ENCODE data around the gene GNG7.
"Not testable (repeated sequence)": the region's sequence is repeated elsewhere in the genome, so short reads cannot be mapped to it uniquely, and the experiment has no call there.

The GNG7 gene

GRCh38 chr19:2616741-2617392 is 85.6 kb downstream of the GNG7 start:
- DNase-seq: no peak

GRCh38 chr19:2615782-2616181 is 86.7 kb downstream of the GNG7 start:
- no peak for DNase-seq

GRCh38 chr19:2613507-2614295 is 88.8 kb downstream of the GNG7 start:
- DNase-seq: peak; percentile 61 to 66

- DNase-seq: no peak
These were observed 89.8 kb downstream of the GNG7 start for GRCh38 chr19:2612619-2613249.

- no peak for DNase-seq
These were observed 90.7 kb downstream of the GNG7 start for GRCh38 chr19:2611483-2612464.

GRCh38 chr19:2610637-2611482 is 91.6 kb downstream of the GNG7 start:
- DNase-seq: peak; percentile 94 to 95

- DNase-seq: no peak
These were observed 92.9 kb downstream of the GNG7 start for GRCh38 chr19:2609389-2610116.

- not testable (repeated sequence) for DNase-seq
These were observed 93.5 kb downstream of the GNG7 start for GRCh38 chr19:2609034-2609388.

- no peak for DNase-seq
These were observed 93.9 kb downstream of the GNG7 start for GRCh38 chr19:2608602-2608922.

- peak; percentile 78 to 82 for DNase-seq
These were observed 94.5 kb downstream of the GNG7 start for GRCh38 chr19:2607712-2608601.

GRCh38 chr19:2606774-2607173 is 95.7 kb downstream of the GNG7 start:
- DNase-seq: not testable (repeated sequence)

GRCh38 chr19:2605889-2606288 is 96.6 kb downstream of the GNG7 start:
- not testable (repeated sequence) for DNase-seq

GRCh38 chr19:2604747-2605329 is 97.7 kb downstream of the GNG7 start:
- no peak for DNase-seq

GRCh38 chr19:2603334-2603733 is 99.2 kb downstream of the GNG7 start:
- no peak for DNase-seq

- DNase-seq: no peak
These were observed 99.9 kb downstream of the GNG7 start for GRCh38 chr19:2602391-2603181.

GRCh38 chr19:2600914-2601870 is 101.3 kb downstream of the GNG7 start:
- no peak for DNase-seq

- no peak for DNase-seq
These were observed 108.2 kb downstream of the GNG7 start for GRCh38 chr19:2594319-2594718.

- DNase-seq: no peak
These were observed 109.7 kb downstream of the GNG7 start for GRCh38 chr19:2592824-2593223.
